Peyer's patch (tissue), 4 donors: ENCODE data around the gene CIAO2A. TPM values are rescaled to one million over a fixed set of nuclear protein-coding genes. Genes with fewer than 3 reads are reported as not detected.
A peak's percentile ranks its signal among the peaks of the same experiment; 100 is the strongest.

Experiments used
- DNase-seq, 3 donors: peaks; one replicate each; pipeline ENCODE4 v3.0.0-alpha.2; 2017 to 2019
- H3K27ac ChIP-seq, 4 donors: fragments of 200-600 bp; sonication (generic); one replicate each; pipeline ENCODE4 v1.5.1; 2016 to 2019
- H3K27me3 ChIP-seq, 2 donors: fragments of 200-600 bp; sonication (generic); one replicate each; pipeline ENCODE4 v1.5.1; 2019
- H3K36me3 ChIP-seq, 3 donors: fragments of 200-600 bp; sonication (generic); one replicate each; pipeline ENCODE4 v1.5.1; 2016 to 2019
- H3K4me1 ChIP-seq, 4 donors: fragments of 200-600 bp; sonication (generic); one replicate each; pipeline ENCODE4 v1.5.1; 2016 to 2019
- H3K4me3 ChIP-seq, 4 donors: fragments of 200-600 bp; sonication (generic); 1 replicate in 3 of 4; 2 replicates in 1 of 4; pipeline ENCODE4 v1.5.1; 2016 to 2019; ENCODE audit warnings: mild to moderate bottlenecking in 1 of 4
- H3K9me3 ChIP-seq, 4 donors: fragments of 200-600 bp; sonication (generic); one replicate each; pipeline ENCODE4 v1.5.1; 2016 to 2019; ENCODE audit warnings: mild to moderate bottlenecking in 1 of 4
- POLR2A ChIP-seq, 2 donors: fragments of 450-650 bp; IDR thresholded peaks; one replicate each; pipeline ENCODE4 v1.5.1; 2017; ENCODE audit warnings: antibody characterized with exemption in 2 of 2, mild to moderate bottlenecking in 2 of 2, moderate library complexity in 2 of 2
- total RNA-seq, 4 donors: library from RNA; depleted of rRNA; stranded (reverse); fragments of >200 nt; gene quantifications; one replicate each; pipeline ENCODE4 v1.1.0, GENCODE V29; 2016
- TF ChIP-seq, protein P1 (sequence below), 6 experiments: fragments of 450-650 bp in 4 of 6; fragments of 200-600 bp in 2 of 6; sonication (generic) in 1 of 6; IDR thresholded peaks; one replicate each; pipeline ENCODE4 v1.5.1; 2017 to 2019; ENCODE audit warnings: antibody characterized with exemption in 6 of 6, mild to moderate bottlenecking in 3 of 6, moderate library complexity in 1 of 6

Gene CIAO2A
- total RNA-seq, 4 donors from 2014 or later = 56.3 to 137 (median 78.0) TPM

DNA sequence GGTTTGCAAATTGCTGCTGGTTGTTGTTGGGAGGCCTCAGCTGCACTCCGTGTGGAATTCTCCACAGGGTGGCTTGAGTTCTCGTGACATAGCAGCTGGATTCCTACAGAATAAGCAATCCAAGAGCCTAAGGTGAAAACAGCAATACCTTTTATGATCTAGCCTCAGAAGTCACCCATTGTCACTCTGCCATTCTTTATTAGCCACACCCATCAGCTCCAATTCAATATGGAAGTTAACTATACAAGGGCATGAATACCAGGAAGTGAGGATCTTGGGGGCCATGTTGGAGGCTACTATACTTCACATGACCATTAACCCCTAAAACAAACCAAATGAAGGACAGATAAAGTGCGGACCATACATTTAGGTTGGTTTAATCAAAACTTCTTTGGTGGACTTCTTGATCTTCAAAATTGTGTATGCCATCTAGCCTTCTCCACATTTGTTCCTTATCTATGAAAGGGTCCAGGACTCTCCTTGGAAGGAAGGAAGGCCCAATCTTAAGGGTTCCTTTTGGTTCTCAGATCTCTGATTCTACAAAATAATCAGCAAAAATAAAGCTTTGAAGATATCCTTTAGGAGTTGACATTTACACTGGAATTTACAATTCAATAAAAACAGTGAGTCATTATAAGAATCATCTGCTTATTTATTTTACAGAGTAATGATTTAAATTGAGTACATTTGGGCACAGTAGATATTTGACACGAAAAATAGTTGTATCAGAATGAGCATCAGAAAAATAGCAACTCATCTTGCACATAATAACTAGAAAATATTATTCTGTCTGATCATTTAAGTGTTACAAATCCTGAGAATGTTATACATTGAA, 21.5 kb downstream of the CIAO2A start:
- Histone ChIP-seq H3K4me3 (no peak overlapping the region), H3K27me3 (no peaks in the 10 kb centered on the region), H3K9me3 (no peaks in the 10 kb centered on the region), H3K36me3 (peaks cover 0 to 15% (median 0%) of the 10 kb centered on the region in 3 donors), H3K4me1 (peaks cover 0 to 10% (median 0%) of the 10 kb centered on the region in 4 donors), H3K27ac (peak overlapping the region; percentile 4 to 73 (median 44))
- no peak for DNase-seq
- TF ChIP-seq, protein P1, sequence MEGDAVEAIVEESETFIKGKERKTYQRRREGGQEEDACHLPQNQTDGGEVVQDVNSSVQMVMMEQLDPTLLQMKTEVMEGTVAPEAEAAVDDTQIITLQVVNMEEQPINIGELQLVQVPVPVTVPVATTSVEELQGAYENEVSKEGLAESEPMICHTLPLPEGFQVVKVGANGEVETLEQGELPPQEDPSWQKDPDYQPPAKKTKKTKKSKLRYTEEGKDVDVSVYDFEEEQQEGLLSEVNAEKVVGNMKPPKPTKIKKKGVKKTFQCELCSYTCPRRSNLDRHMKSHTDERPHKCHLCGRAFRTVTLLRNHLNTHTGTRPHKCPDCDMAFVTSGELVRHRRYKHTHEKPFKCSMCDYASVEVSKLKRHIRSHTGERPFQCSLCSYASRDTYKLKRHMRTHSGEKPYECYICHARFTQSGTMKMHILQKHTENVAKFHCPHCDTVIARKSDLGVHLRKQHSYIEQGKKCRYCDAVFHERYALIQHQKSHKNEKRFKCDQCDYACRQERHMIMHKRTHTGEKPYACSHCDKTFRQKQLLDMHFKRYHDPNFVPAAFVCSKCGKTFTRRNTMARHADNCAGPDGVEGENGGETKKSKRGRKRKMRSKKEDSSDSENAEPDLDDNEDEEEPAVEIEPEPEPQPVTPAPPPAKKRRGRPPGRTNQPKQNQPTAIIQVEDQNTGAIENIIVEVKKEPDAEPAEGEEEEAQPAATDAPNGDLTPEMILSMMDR (IDR thresholded peaks at IDR 0.05) = no peak

DNA sequence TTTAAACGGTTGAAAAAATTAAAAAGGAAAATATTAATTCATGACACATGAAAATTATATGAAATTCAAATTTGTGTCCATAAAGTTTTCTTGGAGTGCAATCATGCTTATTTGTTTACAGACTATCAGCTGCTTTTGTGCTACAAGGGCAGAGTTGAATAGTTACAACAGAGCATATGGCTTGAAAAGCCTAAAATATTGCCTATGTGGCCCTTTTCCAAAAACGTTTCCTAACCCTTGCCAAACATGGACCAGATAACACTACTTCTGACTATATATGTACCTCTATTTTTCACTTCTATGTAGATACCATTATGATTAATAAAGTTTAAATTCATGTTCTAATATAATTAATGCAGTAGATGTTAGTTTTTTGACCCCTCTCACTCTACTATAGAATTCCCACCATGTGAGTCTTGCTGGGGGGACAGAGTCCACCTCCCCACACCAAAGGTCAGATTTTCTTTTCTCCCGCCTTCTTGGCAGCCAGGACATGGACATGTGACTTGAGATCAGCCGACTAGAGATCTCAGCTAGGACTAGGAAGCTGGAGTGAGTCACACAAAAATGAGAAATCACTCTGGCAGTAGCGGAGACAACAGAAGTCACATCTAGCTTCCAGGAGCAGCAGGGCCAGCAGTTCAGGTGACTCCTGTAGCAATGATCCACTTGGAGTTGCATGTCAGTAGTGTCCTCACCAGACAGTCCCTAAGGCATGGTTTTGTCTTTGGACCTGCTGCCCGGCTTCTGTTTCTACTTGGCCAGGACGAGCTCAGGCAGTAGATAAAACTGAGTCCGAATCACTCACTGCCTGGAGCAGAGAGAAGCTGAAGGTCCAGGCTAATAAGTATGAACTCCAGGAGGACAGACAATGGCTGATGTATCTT, 22.4 kb downstream of the CIAO2A start:
- no peak overlapping the region for H3K4me3 ChIP-seq
- peak overlapping the region; percentile 4 to 73 (median 44) for H3K27ac ChIP-seq
- H3K4me1 ChIP-seq = peaks cover 0 to 10% (median 0%) of the 10 kb centered on the region in 4 donors
- peak in 2 of 3 donors; percentile 60 to 82 for DNase-seq
- H3K27me3 ChIP-seq = no peaks in the 10 kb centered on the region
- no peaks in the 10 kb centered on the region for H3K9me3 ChIP-seq
- TF ChIP-seq, protein P1 (IDR thresholded peaks at IDR 0.05) = no peak
- peak in 1 of 2 donors; percentile 24 for TF ChIP-seq POLR2A (IDR thresholded peaks at IDR 0.05)
- peaks cover 0 to 15% (median 0%) of the 10 kb centered on the region in 3 donors for H3K36me3 ChIP-seq

DNA sequence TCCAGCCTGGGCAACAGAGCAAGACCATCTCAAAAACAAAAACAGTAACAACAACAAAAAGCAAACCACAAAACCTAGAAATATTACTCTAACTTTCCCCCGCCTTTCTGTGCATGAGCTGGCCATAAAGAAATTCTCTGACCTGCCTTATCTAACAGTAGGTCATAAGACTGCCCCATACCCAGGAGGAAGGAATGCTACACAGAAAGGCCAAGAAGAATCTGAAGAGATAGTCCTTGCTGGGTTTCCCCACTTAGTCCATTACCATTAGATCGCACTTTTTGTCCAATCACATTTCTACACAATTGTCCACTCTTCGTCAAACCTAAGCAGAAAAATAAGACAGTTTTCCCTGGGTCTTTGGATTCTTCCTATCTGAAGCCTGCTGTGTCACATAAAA, 23.5 kb downstream of the CIAO2A start:
- Histone ChIP-seq H3K4me1 (peaks cover 0 to 10% (median 0%) of the 10 kb centered on the region in 4 donors), H3K36me3 (peaks cover 0 to 15% (median 0%) of the 10 kb centered on the region in 3 donors), H3K4me3 (no peak overlapping the region), H3K9me3 (no peaks in the 10 kb centered on the region), H3K27ac (peak overlapping the region in 1 of 4 donors; percentile 52), H3K27me3 (no peaks in the 10 kb centered on the region)
- TF ChIP-seq, protein P1 (IDR thresholded peaks at IDR 0.05) = no peak
- TF ChIP-seq POLR2A (IDR thresholded peaks at IDR 0.05) = no peak
- DNase-seq = no peak

DNA sequence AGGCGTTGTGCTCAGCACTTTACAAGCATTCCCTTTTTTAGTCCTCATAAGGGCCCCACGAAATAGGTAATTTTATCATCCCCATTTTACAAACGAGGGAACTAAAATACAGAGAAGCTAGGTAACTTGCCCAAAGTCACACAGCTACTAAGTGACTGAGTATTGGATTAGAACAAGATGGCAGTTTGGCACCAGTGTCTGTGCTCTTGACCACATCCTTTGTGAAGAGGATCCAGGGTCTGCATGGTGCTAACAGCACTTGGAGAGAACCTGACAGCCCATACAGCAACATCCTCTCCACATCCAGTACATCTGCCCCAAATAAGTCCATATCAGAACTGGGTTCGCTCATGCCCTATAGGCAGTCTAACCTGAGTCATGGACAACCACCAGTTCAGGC, 25.5 kb downstream of the CIAO2A start:
- H3K4me3 ChIP-seq = no peak overlapping the region
- DNase-seq = no peak
- H3K36me3 ChIP-seq = peaks cover 0 to 15% (median 0%) of the 10 kb centered on the region in 3 donors

DNA sequence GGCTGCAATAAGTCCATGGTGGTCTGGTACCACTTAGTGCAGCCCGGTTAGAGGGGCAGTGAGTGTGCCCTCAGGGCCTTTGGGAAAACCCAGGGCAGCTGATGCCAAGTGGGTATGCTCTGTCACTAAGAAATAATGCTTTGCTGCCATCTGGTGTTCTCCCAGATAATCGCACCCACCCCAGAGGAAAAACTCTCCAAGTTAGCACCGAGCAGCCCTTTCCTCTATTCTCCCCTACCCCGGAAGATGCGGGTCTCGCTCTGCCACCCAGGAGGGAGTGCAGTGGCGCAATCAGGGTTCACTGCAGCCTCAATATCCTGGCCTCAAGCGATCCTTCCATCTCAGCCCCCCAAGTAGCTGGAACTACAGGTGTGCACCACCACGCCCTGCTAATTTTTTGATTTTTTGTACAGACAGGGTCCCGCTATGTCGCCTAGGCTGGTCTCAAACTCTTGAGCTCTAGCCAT, 26.0 kb downstream of the CIAO2A start:
- no peak overlapping the region for H3K4me3 ChIP-seq
- TF ChIP-seq, protein P1 (IDR thresholded peaks at IDR 0.05) = peak; percentile 75 to 88 (median 85)
- no peak for TF ChIP-seq POLR2A (IDR thresholded peaks at IDR 0.05)
- peaks cover 0 to 10% (median 0%) of the 10 kb centered on the region in 4 donors for H3K4me1 ChIP-seq
- DNase-seq = peak; percentile 58 to 87 (median 71)
- peaks cover 0 to 11% (median 0%) of the 10 kb centered on the region in 3 donors for H3K36me3 ChIP-seq
- H3K27ac ChIP-seq = no peak overlapping the region
- H3K27me3 ChIP-seq = no peaks in the 10 kb centered on the region
- no peaks in the 10 kb centered on the region for H3K9me3 ChIP-seq

More for the DNA sequence above, 25.5 kb downstream of the CIAO2A start:
- Histone ChIP-seq H3K27me3 (no peaks in the 10 kb centered on the region), H3K27ac (no peak overlapping the region), H3K9me3 (no peaks in the 10 kb centered on the region), H3K4me1 (peaks cover 0 to 10% (median 0%) of the 10 kb centered on the region in 4 donors)
- TF ChIP-seq, protein P1 (IDR thresholded peaks at IDR 0.05) = no peak
- no peak for TF ChIP-seq POLR2A (IDR thresholded peaks at IDR 0.05)
